ENCODE results near the gene TSC22D4.
"Not testable (repeated sequence)": the region's sequence is repeated elsewhere in the genome, so short reads cannot be mapped to it uniquely, and the experiment has no call there.

TSC22D4 gene

GRCh38 chr7:100472121-100472851, 6.7 kb downstream of the TSC22D4 start:
- FAIRE-seq = no peak

- FAIRE-seq = no peak
Measured at GRCh38 chr7:100471021-100471420, 8.0 kb downstream of the TSC22D4 start.

GRCh38 chr7:100469227-100470044, 9.6 kb downstream of the TSC22D4 start:
- no peak for FAIRE-seq

- no peak for FAIRE-seq
Measured at GRCh38 chr7:100467638-100468373, 11.2 kb downstream of the TSC22D4 start.

- no peak for FAIRE-seq
Measured at GRCh38 chr7:100466653-100467605, 12.1 kb downstream of the TSC22D4 start.

GRCh38 chr7:100465702-100466311, 13.2 kb downstream of the TSC22D4 start:
- FAIRE-seq = no peak

GRCh38 chr7:100465299-100465698, 13.7 kb downstream of the TSC22D4 start:
- FAIRE-seq = no peak

GRCh38 chr7:100464791-100465190, 14.2 kb downstream of the TSC22D4 start:
- no peak for FAIRE-seq

GRCh38 chr7:100464210-100464660, 14.8 kb downstream of the TSC22D4 start, which contains the start of gene SPACDR:
Gene SPACDR, minus strand, starts transcription at chr7:100464260. Its CDS starts 235 bp downstream, at chr7:100464025.
- FAIRE-seq = no peak

- FAIRE-seq = no peak
Measured at GRCh38 chr7:100457033-100457432, 22.0 kb downstream of the TSC22D4 start.

GRCh38 chr7:100456562-100456961, 22.5 kb downstream of the TSC22D4 start:
- FAIRE-seq = no peak

- no peak for FAIRE-seq
Measured at GRCh38 chr7:100455206-100455605, 23.8 kb downstream of the TSC22D4 start.

GRCh38 chr7:100453854-100454253, 25.2 kb downstream of the TSC22D4 start:
- not testable (repeated sequence) for FAIRE-seq

GRCh38 chr7:100452513-100452912, 26.5 kb downstream of the TSC22D4 start:
- no peak for FAIRE-seq

GRCh38 chr7:100449190-100449795, 29.7 kb downstream of the TSC22D4 start:
- no peak for FAIRE-seq

- FAIRE-seq = not testable (repeated sequence)
Measured at GRCh38 chr7:100447363-100447762, 31.7 kb downstream of the TSC22D4 start.

- no peak for FAIRE-seq
Measured at GRCh38 chr7:100446040-100446439, 33.0 kb downstream of the TSC22D4 start.

- no peak for FAIRE-seq
Measured at GRCh38 chr7:100444311-100445278, 34.4 kb downstream of the TSC22D4 start.

GRCh38 chr7:100443096-100443840, 35.7 kb downstream of the TSC22D4 start:
- no peak for FAIRE-seq
